NCI-H2029 (cell line): ENCODE results near the gene SORL1.
A peak's percentile ranks its signal among the peaks of the same experiment; 100 is the strongest.
"Not testable (repeated sequence)": the region's sequence is repeated elsewhere in the genome, so short reads cannot be mapped to it uniquely, and the experiment has no call there.

Experiments
- DNase-seq: peaks from one replicate; lab custom pipeline; 2025; lab: John Stamatoyannopoulos, UW

The SORL1 gene, protein sequence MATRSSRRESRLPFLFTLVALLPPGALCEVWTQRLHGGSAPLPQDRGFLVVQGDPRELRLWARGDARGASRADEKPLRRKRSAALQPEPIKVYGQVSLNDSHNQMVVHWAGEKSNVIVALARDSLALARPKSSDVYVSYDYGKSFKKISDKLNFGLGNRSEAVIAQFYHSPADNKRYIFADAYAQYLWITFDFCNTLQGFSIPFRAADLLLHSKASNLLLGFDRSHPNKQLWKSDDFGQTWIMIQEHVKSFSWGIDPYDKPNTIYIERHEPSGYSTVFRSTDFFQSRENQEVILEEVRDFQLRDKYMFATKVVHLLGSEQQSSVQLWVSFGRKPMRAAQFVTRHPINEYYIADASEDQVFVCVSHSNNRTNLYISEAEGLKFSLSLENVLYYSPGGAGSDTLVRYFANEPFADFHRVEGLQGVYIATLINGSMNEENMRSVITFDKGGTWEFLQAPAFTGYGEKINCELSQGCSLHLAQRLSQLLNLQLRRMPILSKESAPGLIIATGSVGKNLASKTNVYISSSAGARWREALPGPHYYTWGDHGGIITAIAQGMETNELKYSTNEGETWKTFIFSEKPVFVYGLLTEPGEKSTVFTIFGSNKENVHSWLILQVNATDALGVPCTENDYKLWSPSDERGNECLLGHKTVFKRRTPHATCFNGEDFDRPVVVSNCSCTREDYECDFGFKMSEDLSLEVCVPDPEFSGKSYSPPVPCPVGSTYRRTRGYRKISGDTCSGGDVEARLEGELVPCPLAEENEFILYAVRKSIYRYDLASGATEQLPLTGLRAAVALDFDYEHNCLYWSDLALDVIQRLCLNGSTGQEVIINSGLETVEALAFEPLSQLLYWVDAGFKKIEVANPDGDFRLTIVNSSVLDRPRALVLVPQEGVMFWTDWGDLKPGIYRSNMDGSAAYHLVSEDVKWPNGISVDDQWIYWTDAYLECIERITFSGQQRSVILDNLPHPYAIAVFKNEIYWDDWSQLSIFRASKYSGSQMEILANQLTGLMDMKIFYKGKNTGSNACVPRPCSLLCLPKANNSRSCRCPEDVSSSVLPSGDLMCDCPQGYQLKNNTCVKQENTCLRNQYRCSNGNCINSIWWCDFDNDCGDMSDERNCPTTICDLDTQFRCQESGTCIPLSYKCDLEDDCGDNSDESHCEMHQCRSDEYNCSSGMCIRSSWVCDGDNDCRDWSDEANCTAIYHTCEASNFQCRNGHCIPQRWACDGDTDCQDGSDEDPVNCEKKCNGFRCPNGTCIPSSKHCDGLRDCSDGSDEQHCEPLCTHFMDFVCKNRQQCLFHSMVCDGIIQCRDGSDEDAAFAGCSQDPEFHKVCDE (N-terminal part only)

GRCh38 chr11:121451986-121452608 is at the start of gene SORL1:
SORL1 (plus strand) TSS chr11:121452314; CDS start chr11:121452332, 18 bp downstream.
- DNase-seq = peak; percentile 68

DNA sequence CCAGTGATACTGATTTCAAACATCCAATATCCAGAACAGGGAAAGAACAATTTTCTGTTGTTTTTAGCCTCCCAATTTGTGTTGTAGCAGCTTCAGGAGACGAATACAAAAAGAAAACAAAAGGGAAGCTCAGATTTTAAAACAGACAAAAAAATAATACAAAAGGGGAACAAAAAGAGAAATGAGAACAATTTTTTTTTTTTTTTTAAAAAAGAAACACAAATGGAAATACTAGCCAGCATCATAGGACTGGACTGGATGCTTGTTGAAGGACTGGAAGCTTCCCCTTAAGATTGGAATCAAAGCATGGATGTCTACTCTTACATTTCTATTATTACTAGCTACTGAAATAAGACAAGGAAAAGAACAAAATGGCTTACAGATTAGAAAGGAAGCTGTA is 46.5 kb upstream of the SORL1 start:
- no peak for DNase-seq

GRCh38 chr11:121406291-121406690 is 45.8 kb upstream of the SORL1 start:
- DNase-seq = no peak

DNA sequence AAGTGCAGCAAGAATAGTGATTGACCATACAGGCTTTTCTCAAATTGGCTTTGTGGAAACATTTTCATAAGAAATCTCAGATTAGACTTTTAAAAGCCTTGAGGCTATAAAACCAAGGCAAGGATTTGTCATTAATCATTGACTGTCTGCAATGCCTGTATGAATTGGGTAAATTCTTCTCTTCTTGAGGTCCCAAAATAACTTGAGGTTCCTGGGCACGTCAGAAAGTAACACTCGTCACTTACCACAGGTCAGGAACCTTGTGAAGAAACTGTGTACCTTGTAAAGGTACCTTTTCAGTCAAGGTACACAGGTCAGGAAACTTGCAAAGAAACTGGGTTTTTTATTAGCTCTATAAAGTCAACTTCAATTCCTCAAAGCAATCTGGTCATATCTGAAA is 43.3 kb upstream of the SORL1 start:
- DNase-seq = no peak

DNA sequence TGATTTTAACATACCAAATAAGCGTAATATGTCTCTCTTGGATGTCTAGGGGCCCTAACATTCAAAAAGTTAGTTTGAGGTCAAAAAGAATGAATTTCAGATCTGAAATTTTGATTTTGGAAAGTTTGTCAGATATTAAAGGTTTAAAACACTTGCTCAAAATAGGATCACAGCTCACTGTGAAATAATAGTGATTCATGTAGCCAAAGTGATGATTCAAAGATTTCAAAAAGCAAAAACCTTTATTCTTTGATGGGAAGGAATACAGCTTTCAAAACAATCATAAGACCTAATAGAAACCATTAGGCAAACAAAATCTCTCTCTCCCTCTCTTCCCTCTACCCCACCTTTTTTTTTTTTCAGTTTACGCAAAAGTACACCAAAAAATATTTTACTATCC is 42.1 kb upstream of the SORL1 start:
- DNase-seq = not testable (repeated sequence)

GRCh38 chr11:121411330-121411729 is 40.8 kb upstream of the SORL1 start:
- DNase-seq = not testable (repeated sequence)

GRCh38 chr11:121412000-121412587 is 40.0 kb upstream of the SORL1 start:
- no peak for DNase-seq

- DNase-seq = no peak
These were observed 39.3 kb upstream of the SORL1 start for GRCh38 chr11:121412711-121413415.

- no peak for DNase-seq
These were observed 37.8 kb upstream of the SORL1 start for GRCh38 chr11:121414141-121414913.

- no peak for DNase-seq
These were observed 36.3 kb upstream of the SORL1 start for GRCh38 chr11:121415856-121416255.

DNA sequence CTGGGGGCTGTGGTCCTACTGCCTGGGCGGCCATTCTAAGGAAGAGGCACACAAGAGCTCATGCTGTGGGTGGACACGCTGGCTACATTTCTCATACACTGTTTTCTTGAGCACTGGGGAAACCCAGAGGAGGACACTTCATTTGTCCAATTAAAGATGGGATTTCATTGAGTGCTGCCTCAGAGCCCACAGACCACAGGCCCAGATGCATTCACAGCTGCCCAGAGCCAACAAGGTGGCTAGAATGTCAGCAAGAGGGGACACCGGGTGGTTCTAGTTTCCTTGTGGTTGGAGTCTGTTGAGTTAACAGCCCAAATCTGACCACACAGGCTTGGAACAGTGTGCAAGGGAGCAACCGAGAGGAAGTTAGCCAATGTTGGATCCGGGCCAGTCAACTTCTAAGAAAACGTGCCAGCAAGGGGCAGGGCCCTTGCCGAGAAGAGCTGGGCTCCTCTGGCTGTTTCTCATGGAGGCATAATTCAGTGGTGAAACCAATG is 35.0 kb upstream of the SORL1 start:
- DNase-seq = no peak

- DNase-seq = no peak
These were observed 34.5 kb upstream of the SORL1 start for GRCh38 chr11:121417607-121418006.

DNA sequence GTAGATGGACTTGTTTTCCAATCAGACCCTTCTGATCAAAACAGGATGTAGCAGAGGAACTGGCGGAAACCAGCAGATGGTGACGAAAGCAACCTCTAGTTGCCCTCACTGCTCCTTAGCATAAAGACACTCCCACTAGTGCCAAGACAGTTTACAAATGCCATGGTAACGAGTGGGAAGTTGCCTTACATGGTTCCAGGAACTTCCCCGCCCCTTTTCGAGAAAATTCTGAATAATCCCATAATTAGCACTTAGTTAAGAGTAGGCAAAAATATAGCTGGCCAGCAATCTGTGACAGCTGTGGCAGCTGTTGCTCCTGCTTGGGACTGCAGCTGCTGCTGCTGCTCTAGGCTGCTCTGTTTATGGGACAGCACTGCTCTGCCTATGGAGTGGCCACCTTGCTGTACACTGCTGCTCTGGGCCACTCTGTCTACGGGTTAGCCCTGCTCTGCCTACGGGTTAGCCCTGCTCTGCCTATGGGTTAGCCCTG is 33.4 kb upstream of the SORL1 start:
- no peak for DNase-seq

DNA sequence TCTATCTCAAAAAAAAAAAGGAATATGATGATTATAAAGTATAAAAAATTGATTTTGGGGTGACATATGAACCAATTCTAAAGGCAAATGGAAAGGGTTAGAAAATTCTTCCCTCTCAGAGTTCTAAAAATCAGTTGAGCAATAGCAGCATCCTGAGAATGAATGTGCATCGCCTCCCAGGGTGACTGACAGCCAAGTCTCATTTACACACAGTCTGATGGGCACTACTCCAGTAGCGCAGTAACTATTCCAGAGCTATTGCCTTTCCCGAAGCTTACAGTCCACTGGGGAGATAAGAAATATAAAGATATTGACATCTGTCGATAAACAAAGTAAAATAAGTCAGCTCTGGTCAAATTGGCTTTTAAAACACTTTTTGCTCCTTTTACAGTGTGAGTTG is 32.3 kb upstream of the SORL1 start:
- no peak for DNase-seq

DNA sequence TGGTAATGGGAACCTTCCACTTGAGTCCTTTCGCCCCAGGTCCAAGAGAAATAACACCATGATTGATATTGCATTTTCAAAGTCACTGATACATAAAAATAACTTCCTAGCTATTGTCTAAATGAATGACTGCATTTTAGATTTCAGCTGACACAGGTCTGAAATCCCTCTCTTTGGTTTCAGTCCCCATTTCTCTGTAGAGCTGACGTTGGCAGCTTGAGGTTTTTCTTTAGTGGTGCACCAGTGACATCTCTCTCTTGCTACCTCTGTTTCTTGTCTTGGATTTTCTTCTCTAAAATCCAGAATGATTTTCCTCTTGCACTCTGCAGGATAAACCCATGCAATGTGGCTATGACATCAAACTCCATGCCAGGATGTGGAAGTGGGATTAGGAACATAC is 31.7 kb upstream of the SORL1 start:
- no peak for DNase-seq

DNA sequence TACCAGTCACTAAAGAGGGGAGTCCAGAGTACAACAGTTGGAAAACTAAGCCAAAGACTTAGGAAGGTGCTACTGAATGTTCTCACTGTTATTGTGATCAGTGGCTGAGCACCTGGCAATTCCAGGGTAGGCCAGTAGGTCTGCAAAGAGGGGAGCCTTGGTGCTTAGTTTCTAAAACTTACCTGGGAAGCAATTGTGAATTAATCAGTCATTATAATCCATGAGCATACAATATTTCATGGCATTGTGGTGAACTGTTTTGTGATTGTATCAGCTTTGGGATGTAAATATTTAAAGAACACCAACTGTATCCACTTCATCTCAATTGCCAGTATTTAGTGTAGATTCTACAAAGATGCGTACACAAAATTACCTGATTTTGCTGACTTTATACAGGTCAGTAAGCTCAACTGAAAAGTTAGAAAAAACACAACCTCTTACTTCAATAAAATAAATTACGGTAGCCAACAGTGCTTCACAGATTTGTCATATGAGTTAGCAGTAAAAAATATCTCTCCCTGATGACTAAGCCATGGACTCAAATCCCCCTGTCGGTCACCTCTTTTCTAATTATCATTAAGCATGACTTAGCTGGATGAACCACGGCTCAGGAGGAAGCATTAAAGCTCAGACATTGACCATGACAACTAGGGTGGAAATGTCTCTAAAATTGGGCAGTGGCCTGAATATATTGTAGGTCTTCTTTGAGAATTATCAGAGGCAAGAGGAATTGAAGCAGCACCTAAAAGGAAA is 30.8 kb upstream of the SORL1 start:
- DNase-seq = no peak

DNA sequence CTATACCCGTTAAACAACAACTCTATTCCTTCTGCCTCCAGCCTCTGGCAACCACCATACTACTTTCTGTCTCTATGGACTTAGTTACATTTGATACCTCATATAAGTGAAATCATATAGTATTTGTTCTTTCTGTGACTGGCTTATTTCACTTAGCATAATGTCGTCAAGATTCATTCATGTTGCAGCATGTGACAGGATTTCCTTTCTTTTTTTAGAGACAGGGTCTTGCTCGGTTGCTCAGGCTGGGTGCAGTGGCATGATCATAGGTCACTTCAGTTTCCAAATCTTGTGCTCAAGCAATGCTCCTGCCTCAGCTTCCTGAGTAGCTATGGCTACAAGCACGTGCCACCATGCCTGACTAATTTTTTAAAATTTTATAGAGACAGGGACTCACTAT is 29.4 kb upstream of the SORL1 start:
- no peak for DNase-seq

DNA sequence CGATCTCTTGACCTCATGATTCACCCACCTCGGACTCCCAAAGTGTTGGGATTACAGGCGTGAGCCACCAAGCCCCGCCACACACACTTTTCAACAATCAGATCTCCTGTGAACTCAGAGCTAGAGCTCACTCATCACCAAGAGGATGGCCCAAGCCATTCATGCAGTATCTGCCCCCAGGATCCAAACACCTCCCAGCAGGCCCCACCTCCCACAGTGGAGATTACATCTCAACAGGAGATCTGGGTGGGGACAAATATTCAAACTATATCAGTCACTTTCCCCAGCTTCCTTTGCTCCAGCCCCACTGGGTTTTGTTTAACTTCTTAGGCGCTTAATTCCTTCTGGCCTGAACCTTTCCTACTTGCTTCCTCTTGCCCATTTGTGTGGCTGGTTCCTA is 26.3 kb upstream of the SORL1 start:
- no peak for DNase-seq
